PC-9 (cell line): ENCODE data around the gene FGFR3. TPM values are rescaled to one million over a fixed set of nuclear protein-coding genes. Genes with fewer than 3 reads are reported as not detected.

Experiments used
- BruUV-seq: library from RNA; stranded (reverse); fragments of 400-500 nt; replicated peaks from 2 replicates; lab custom pipeline; 2021; lab: Mats Ljungman, UMichigan
- CTCF ChIA-PET: fragments of 300-600 bp; sonication (Branson Sonifier 250); formaldehyde crosslinking; loops from one replicate; lab custom pipeline; 2022; ENCODE audit warnings: antibody characterized with exemption; lab: Charles Lee
- POLR2A ChIA-PET: fragments of 300-600 bp; sonication (Branson Sonifier 250); formaldehyde crosslinking; loops from one replicate; lab custom pipeline; 2022; ENCODE audit warnings: antibody characterized with exemption; ENCODE audit not compliant: unreplicated experiment; lab: Charles Lee
- DNase-seq, 2 experiments: peaks; one replicate each; pipeline versions ENCODE4 v3.0.0 to v3.0.0-alpha.2; 2015 to 2022; ENCODE audit warnings: mixed read lengths in 1 of 2
- H2AFZ ChIP-seq: fragments of 200-600 bp; sonication (generic); 2 replicates; pipeline ENCODE4 v1.8.1; 2017; ENCODE audit warnings: antibody characterized with exemption
- H3F3A ChIP-seq: fragments of 200-600 bp; sonication (generic); 2 replicates; pipeline ENCODE4 v1.8.1; 2017; ENCODE audit warnings: antibody characterized with exemption, mild to moderate bottlenecking, low read depth; ENCODE audit not compliant: insufficient read depth
- H3K27ac ChIP-seq: fragments of 200-600 bp; sonication (generic); 2 replicates; pipeline ENCODE4 v1.6.1; 2016; ENCODE audit warnings: mixed run types
- H3K27me3 ChIP-seq: fragments of 200-600 bp; sonication (generic); 2 replicates; pipeline ENCODE4 v1.6.1; 2016; ENCODE audit warnings: low read depth, mixed run types; ENCODE audit not compliant: insufficient read depth
- H3K36me3 ChIP-seq: fragments of 200-600 bp; sonication (generic); 2 replicates; pipeline ENCODE4 v1.6.1; 2016; ENCODE audit warnings: low read depth, mixed run types
- H3K4me1 ChIP-seq: fragments of 200-600 bp; sonication (generic); replicated peaks from 2 replicates; pipeline ENCODE4 v1.6.1; 2016; ENCODE audit warnings: mixed run types; ENCODE audit not compliant: insufficient read depth
- H3K4me2 ChIP-seq: fragments of 200-600 bp; sonication (generic); 2 replicates; pipeline ENCODE4 v1.6.1; 2017; ENCODE audit warnings: mixed run types
- H3K4me3 ChIP-seq: fragments of 200-600 bp; sonication (generic); 2 replicates; pipeline ENCODE4 v1.6.1; 2016; ENCODE audit warnings: mixed run types
- H3K79me2 ChIP-seq: fragments of 200-600 bp; sonication (generic); 2 replicates; pipeline ENCODE4 v1.6.1; 2017; ENCODE audit warnings: low read depth, mixed run types
- H3K9me2 ChIP-seq: fragments of 200-600 bp; sonication (generic); 2 replicates; pipeline ENCODE4 v1.8.1; 2017; ENCODE audit warnings: mild to moderate bottlenecking; ENCODE audit not compliant: insufficient read depth
- H3K9me3 ChIP-seq: fragments of 200-600 bp; sonication (generic); 2 replicates; pipeline ENCODE4 v1.8.1; 2016; ENCODE audit warnings: low read depth; ENCODE audit not compliant: insufficient read depth
- H4K20me1 ChIP-seq: fragments of 200-600 bp; sonication (generic); 2 replicates; pipeline ENCODE4 v1.8.1; 2017; ENCODE audit not compliant: insufficient read depth
- CTCF ChIP-seq: fragments of 200-600 bp; sonication (generic); conservative IDR thresholded peaks from 2 replicates; pipeline ENCODE4 v1.6.1; 2017; ENCODE audit warnings: mixed run types, antibody characterized with exemption, mild to moderate bottlenecking, moderate library complexity
- EZH2 ChIP-seq: fragments of 200-600 bp; sonication (generic); IDR thresholded peaks from 2 replicates; pipeline ENCODE4 v1.8.0; 2017; ENCODE audit warnings: antibody characterized with exemption, low read depth
- intact Hi-C: fragments of 100-400 bp; cut with micrococcal nuclease; formaldehyde crosslinking; loops from one replicate; pipeline ENCODE4 v1.10.0; 2022; ENCODE audit not compliant: unreplicated experiment
- total RNA-seq: library from RNA; stranded (reverse); gene quantifications from 2 replicates; pipeline ENCODE4 v1.2.3, GENCODE V29; 2021

Gene FGFR3
- total RNA-seq, 1 experiment from 2014 or later = 8.2 TPM

GRCh38 chr4:1797298-1797860 is 4.3 kb downstream of the FGFR3 start:
- no peaks in the 10 kb centered on the region for H3K79me2 ChIP-seq
- peaks cover 34% of the 10 kb centered on the region for H3K27me3 ChIP-seq
- CTCF ChIA-PET = no interaction called here
- H3K27ac ChIP-seq = no peak overlapping the region
- no peak overlapping the region for H2AFZ ChIP-seq
- peaks cover 8% of the 10 kb centered on the region; the same call in 1 of the 2 replicates for H3F3A ChIP-seq
- no peak for TF ChIP-seq CTCF
- no peak for TF ChIP-seq EZH2
- no peak overlapping the region for H3K4me2 ChIP-seq
- peaks cover 7% of the 10 kb centered on the region; the same call in 1 of the 2 replicates for H3K4me1 ChIP-seq
- no peaks in the 10 kb centered on the region for H3K9me2 ChIP-seq
- H4K20me1 ChIP-seq = peaks cover 3% of the 10 kb centered on the region; the same call in 1 of the 2 replicates
- no peaks in the 10 kb centered on the region for H3K36me3 ChIP-seq
- POLR2A ChIA-PET = no interaction called here
- no TSS peak for BruUV-seq
- DNase-seq = no peak
- intact Hi-C loops = no loop called here
- no peaks in the 10 kb centered on the region for H3K9me3 ChIP-seq
- H3K4me3 ChIP-seq = no peak overlapping the region

- Histone ChIP-seq H3K9me2 (no peaks in the 10 kb centered on the region), H2AFZ (no peak overlapping the region), H3K27me3 (peaks cover 34% of the 10 kb centered on the region), H3K4me2 (no peak overlapping the region), H3K27ac (no peak overlapping the region), H4K20me1 (peaks cover 3% of the 10 kb centered on the region; the same call in 1 of the 2 replicates), H3F3A (peaks cover 7% of the 10 kb centered on the region; the same call in 1 of the 2 replicates), H3K79me2 (no peaks in the 10 kb centered on the region), H3K4me3 (no peak overlapping the region), H3K36me3 (no peaks in the 10 kb centered on the region), H3K9me3 (no peaks in the 10 kb centered on the region), H3K4me1 (peaks cover 7% of the 10 kb centered on the region; the same call in 1 of the 2 replicates)
- intact Hi-C loops = no loop called here
- ChIA-PET POLR2A (interaction anchor here (0.6 kb wide), 1 partner anchor 1538 kb away, joined by 3 read pairs; no protein-coding TSS in a partner anchor), CTCF (no interaction called here)
- no TSS peak for BruUV-seq
- DNase-seq = no peak
- no peak for TF ChIP-seq CTCF
- no peak for TF ChIP-seq EZH2
Measured at GRCh38 chr4:1797861-1798579, 4.9 kb downstream of the FGFR3 start.

GRCh38 chr4:1798580-1799386 is 5.7 kb downstream of the FGFR3 start:
- Histone ChIP-seq H3K9me2 (no peaks in the 10 kb centered on the region), H4K20me1 (peaks cover 3% of the 10 kb centered on the region; the same call in 1 of the 2 replicates), H3K9me3 (no peaks in the 10 kb centered on the region), H3K4me3 (no peak overlapping the region), H3K27me3 (peaks cover 34% of the 10 kb centered on the region), H3K36me3 (no peaks in the 10 kb centered on the region), H3K4me2 (no peak overlapping the region), H3K27ac (no peak overlapping the region), H3K4me1 (peaks cover 7% of the 10 kb centered on the region; the same call in 1 of the 2 replicates), H3K79me2 (no peaks in the 10 kb centered on the region), H2AFZ (no peak overlapping the region), H3F3A (peaks cover 7% of the 10 kb centered on the region; the same call in 1 of the 2 replicates)
- BruUV-seq = no TSS peak
- intact Hi-C loops = no loop called here
- POLR2A ChIA-PET = interaction anchor here (0.6 kb wide), 1 partner anchor 1538 kb away, joined by 3 read pairs; no protein-coding TSS in a partner anchor
- TF ChIP-seq CTCF (no peak), EZH2 (no peak)
- CTCF ChIA-PET = no interaction called here
- DNase-seq = no peak
